22Rv1 (cell line): ENCODE measurements around the gene RAP1A.

Experiments used
- ZFX ChIP-seq: fragments of 450-650 bp; IDR thresholded peaks from 2 replicates; pipeline ENCODE4 v1.6.1; 2017; ENCODE audit warnings: antibody characterized with exemption, borderline replicate concordance
- TF ChIP-seq, protein P1 (sequence below): fragments of 450-650 bp; IDR thresholded peaks from 2 replicates; pipeline ENCODE4 v1.5.1; 2017; ENCODE audit warnings: mild to moderate bottlenecking

DNA sequence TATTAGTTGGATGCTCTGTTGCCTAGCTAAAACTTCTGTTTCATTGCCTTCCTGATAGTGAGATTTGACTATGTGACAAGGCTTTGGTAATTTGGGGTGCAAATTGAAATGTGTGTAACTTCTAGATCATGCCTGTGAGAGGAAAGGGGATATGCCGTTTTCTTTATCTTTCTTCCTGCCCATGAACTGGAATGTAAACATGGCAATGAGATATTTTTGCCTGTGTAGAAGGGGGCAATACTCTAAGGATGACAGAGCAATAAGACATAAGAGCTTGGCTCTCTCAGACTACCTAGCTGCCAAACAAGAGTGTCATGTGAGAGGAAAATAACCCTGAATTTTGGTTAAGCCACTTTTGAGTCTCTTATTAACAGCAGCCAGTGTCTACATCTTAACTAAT, 49.7 kb downstream of the RAP1A start:
- TF ChIP-seq, protein P1, sequence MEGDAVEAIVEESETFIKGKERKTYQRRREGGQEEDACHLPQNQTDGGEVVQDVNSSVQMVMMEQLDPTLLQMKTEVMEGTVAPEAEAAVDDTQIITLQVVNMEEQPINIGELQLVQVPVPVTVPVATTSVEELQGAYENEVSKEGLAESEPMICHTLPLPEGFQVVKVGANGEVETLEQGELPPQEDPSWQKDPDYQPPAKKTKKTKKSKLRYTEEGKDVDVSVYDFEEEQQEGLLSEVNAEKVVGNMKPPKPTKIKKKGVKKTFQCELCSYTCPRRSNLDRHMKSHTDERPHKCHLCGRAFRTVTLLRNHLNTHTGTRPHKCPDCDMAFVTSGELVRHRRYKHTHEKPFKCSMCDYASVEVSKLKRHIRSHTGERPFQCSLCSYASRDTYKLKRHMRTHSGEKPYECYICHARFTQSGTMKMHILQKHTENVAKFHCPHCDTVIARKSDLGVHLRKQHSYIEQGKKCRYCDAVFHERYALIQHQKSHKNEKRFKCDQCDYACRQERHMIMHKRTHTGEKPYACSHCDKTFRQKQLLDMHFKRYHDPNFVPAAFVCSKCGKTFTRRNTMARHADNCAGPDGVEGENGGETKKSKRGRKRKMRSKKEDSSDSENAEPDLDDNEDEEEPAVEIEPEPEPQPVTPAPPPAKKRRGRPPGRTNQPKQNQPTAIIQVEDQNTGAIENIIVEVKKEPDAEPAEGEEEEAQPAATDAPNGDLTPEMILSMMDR: no peak
- no peak for TF ChIP-seq ZFX
